SK-N-MC (cell line): Measurements from ENCODE around the gene FBXW7.

Source experiments
- EZH2 ChIP-seq: fragments of 200-600 bp; sonication (generic); IDR thresholded peaks from one replicate; pipeline ENCODE4 v1.6.1; 2017; ENCODE audit warnings: antibody characterized with exemption
- FOXP2 ChIP-seq: optimal IDR thresholded peaks from 2 replicates; pipeline ENCODE3; 2011; ENCODE audit warnings: mild to moderate bottlenecking, moderate library complexity; ENCODE audit not compliant: insufficient read depth; ENCODE audit errors: extremely low read length, control extremely low read depth
- POLR2AphosphoS5 ChIP-seq: IDR thresholded peaks from 2 replicates; pipeline ENCODE4 v1.6.1; 2012; ENCODE audit warnings: mild to moderate bottlenecking, low read depth, low read length, borderline replicate concordance

DNA sequence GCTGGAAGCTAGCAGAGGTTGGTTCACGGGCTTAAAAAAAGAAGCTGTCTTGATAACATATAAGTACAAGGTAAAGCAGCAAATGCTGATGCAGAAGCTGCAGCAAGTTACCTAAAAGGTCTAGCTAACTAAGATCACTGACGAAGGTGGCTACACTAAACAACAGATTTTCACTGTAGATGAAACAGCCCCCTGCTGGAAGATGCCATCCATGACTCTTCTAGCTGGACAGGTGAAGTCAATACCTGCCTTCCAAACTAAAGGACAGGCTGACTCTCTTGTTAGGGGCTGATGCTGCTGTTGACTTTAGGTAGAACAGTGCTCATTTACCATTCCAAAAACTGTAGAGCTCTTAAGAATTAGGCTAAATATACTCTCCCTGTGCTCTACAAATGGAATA is 99.5 kb downstream of the FBXW7 start:
- TF ChIP-seq POLR2AphosphoS5 = no peak
- TF ChIP-seq EZH2 = no peak
- no peak for TF ChIP-seq FOXP2
